Activated CD8-positive, alpha-beta memory T cell treated with anti-CD3 and anti-CD28 coated beads, Interleukin-2, amount 50 U/mL, for 48 hours (primary cell): Measurements from ENCODE around the gene CP.
"Not testable (repeated sequence)": the region's sequence is repeated elsewhere in the genome, so short reads cannot be mapped to it uniquely, and the experiment has no call there.

Experiments used
- DNase-seq: peaks from one replicate; pipeline ENCODE4 v3.0.0-alpha.2; 2020

Gene CP

GRCh38 chr3:149221783-149222517 lies at the start of gene CP:
TSS of gene CP (minus strand) at chr3:149221829. CDS start at chr3:149221792, 37 bp downstream.
- DNase-seq = no peak

GRCh38 chr3:149270180-149270579 lies 48.6 kb upstream of the CP start:
- DNase-seq = no peak

GRCh38 chr3:149269687-149270086 lies 48.1 kb upstream of the CP start:
- no peak for DNase-seq

- no peak for DNase-seq
Observed at GRCh38 chr3:149267565-149267964, 45.9 kb upstream of the CP start.

- DNase-seq = no peak
Observed at GRCh38 chr3:149266736-149267135, 45.1 kb upstream of the CP start.

- DNase-seq = no peak
Observed at GRCh38 chr3:149263856-149264255, 42.2 kb upstream of the CP start.

- no peak for DNase-seq
Observed at GRCh38 chr3:149258714-149259113, 37.1 kb upstream of the CP start.

- no peak for DNase-seq
Observed at GRCh38 chr3:149258298-149258697, 36.7 kb upstream of the CP start.

- no peak for DNase-seq
Observed at GRCh38 chr3:149252272-149252671, 30.6 kb upstream of the CP start.

- no peak for DNase-seq
Observed at GRCh38 chr3:149251186-149251585, 29.6 kb upstream of the CP start.

GRCh38 chr3:149247929-149248691 lies 26.5 kb upstream of the CP start:
- no peak for DNase-seq

GRCh38 chr3:149247008-149247710 lies 25.5 kb upstream of the CP start:
- no peak for DNase-seq

GRCh38 chr3:149245738-149246451 lies 24.3 kb upstream of the CP start:
- no peak for DNase-seq

GRCh38 chr3:149243540-149243939 lies 21.9 kb upstream of the CP start:
- no peak for DNase-seq

- no peak for DNase-seq
Observed at GRCh38 chr3:149239357-149239936, 17.8 kb upstream of the CP start.

GRCh38 chr3:149238268-149238667 lies 16.6 kb upstream of the CP start:
- not testable (repeated sequence) for DNase-seq

- DNase-seq = no peak
Observed at GRCh38 chr3:149235599-149236424, 14.2 kb upstream of the CP start.

- DNase-seq = no peak
Observed at GRCh38 chr3:149234671-149235245, 13.1 kb upstream of the CP start.

- DNase-seq = no peak
Observed at GRCh38 chr3:149233323-149233722, 11.7 kb upstream of the CP start.

GRCh38 chr3:149231871-149232270 lies 10.2 kb upstream of the CP start:
- DNase-seq = no peak

- no peak for DNase-seq
Observed at GRCh38 chr3:149227591-149228268, 6.1 kb upstream of the CP start.
